Measurements from ENCODE around the gene CLCN2.
A peak's percentile ranks its signal among the peaks of the same experiment; 100 is the strongest.

- TF ChIP-seq CTCF (IDR thresholded peaks at IDR 0.05; ENCODE audit: poor library complexity, severe bottlenecking): peak; percentile 76
- peak; percentile 74 for TF ChIP-seq POLR2AphosphoS5 (IDR thresholded peaks at IDR 0.05)
- no peak for TF ChIP-seq EZH2 (IDR thresholded peaks at IDR 0.05; ENCODE audit: borderline replicate concordance, insufficient read depth, low read length, poor library complexity, severe bottlenecking)
- no peak for TF ChIP-seq EP300 (conservative IDR thresholded peaks at IDR 0.05; ENCODE audit: poor library complexity, severe bottlenecking)
These were observed 1.5 kb upstream of the CLCN2 start for GRCh38 chr3:184362668-184363546.
